GM10847 (cell line): ENCODE results near the gene SAA2.

Experiments used
- POLR2A ChIP-seq: IDR thresholded peaks from 2 replicates; pipeline ENCODE4 v1.6.1; 2011; ENCODE audit not compliant: insufficient read length; ENCODE audit errors: extremely low read depth

SAA2 gene

GRCh38 chr11:18221274-18221876, 27.1 kb downstream of the SAA2 start:
- no peak for TF ChIP-seq POLR2A

- TF ChIP-seq POLR2A: no peak
These were observed 39.4 kb downstream of the SAA2 start for GRCh38 chr11:18209058-18209457.

- TF ChIP-seq POLR2A: no peak
These were observed 43.7 kb downstream of the SAA2 start for GRCh38 chr11:18204771-18205170.

GRCh38 chr11:18204220-18204619, 44.2 kb downstream of the SAA2 start:
- TF ChIP-seq POLR2A: no peak

GRCh38 chr11:18203723-18204122, 44.7 kb downstream of the SAA2 start:
- TF ChIP-seq POLR2A: no peak

GRCh38 chr11:18196532-18196931, 51.9 kb downstream of the SAA2 start:
- TF ChIP-seq POLR2A: no peak
